ENCODE results near the gene RAB18. TPM values are rescaled to one million over a fixed set of nuclear protein-coding genes. Genes with fewer than 3 reads are reported as not detected.

Gene RAB18
- total and polyA plus RNA-seq, 2 of the 8 experiments (the other 6 are each of a cell fraction or from before 2014, with no cell fraction given), result 14.7 to 69.7 TPM

- ChIA-PET CTCF (ENCODE audit: partially characterized antibody) (no interaction called here), POLR2A (ENCODE audit: partially characterized antibody) (no interaction called here)
- H3K27ac ChIP-seq (ENCODE audit: low read depth, low read length), result no peak overlapping the region
- H2BK20ac ChIP-seq (ENCODE audit: low read length), result no peak overlapping the region
- H3K23me2 ChIP-seq (ENCODE audit: low read depth, low read length), result no peaks in the 10 kb centered on the region
- H3K4me2 ChIP-seq (ENCODE audit: insufficient read depth in 1 of 2, low read depth in 2 of 2, low read length in 2 of 2), result no peak overlapping the region
- H3K56ac ChIP-seq (replicated peaks; ENCODE audit: insufficient read length, low read depth, low read length), result no peak overlapping the region
- no peaks in the 10 kb centered on the region for H3K27me3 ChIP-seq (replicated peaks in 1 of 4; ENCODE audit: control insufficient read depth in 3 of 4, extremely low read depth in 1 of 4, insufficient read depth in 3 of 4, low read length in 3 of 4)
- no peaks in the 10 kb centered on the region for H3K4me1 ChIP-seq (replicated peaks in 1 of 4; ENCODE audit: control insufficient read depth in 3 of 4, insufficient read depth in 4 of 4, low read length in 3 of 4)
- no peaks in the 10 kb centered on the region for H3K9me3 ChIP-seq (ENCODE audit: insufficient read depth in 2 of 2, low read depth in 1 of 2, low read length in 1 of 2)
- H4K8ac ChIP-seq (ENCODE audit: extremely low read depth, insufficient read depth, low read length), result no peak overlapping the region
- no peak for DNase-seq (ENCODE audit: low read depth in 1 of 2, low spot score in 2 of 2)
- no peak overlapping the region for H2BK12ac ChIP-seq (ENCODE audit: low read depth, low read length)
- no peak overlapping the region for H3K18ac ChIP-seq (ENCODE audit: extremely low read depth, low read length)
- no peak overlapping the region for H3K23ac ChIP-seq (ENCODE audit: insufficient read length)
- H4K91ac ChIP-seq (replicated peaks; ENCODE audit: insufficient read length, low read length), result no peak overlapping the region
- peaks cover 0 to 48% of the 10 kb centered on the region in 2 experiments; a peak in 2 of 4 replicates for H3K79me2 ChIP-seq (ENCODE audit: control insufficient read depth in 1 of 2, insufficient read depth in 2 of 2, low read length in 2 of 2)
- H3K79me1 ChIP-seq (ENCODE audit: low read depth, low read length), result no peaks in the 10 kb centered on the region
- H4K5ac ChIP-seq (ENCODE audit: insufficient read length, low read depth, low read length), result no peak overlapping the region
- H3K4me3 ChIP-seq (ENCODE audit: extremely low read depth in 1 of 4, insufficient read depth in 2 of 4, low read depth in 3 of 4, low read length in 4 of 4), result no peak overlapping the region
- H2BK15ac ChIP-seq (ENCODE audit: low read length), result no peak overlapping the region
- H4K20me1 ChIP-seq (replicated peaks in 1 of 2; ENCODE audit: control insufficient read depth in 1 of 2, insufficient read depth in 2 of 2, low read length in 2 of 2), result no peaks in the 10 kb centered on the region
- 83 to 100% methylated on average over 1 to 2 of the region's 2 CpGs for WGBS, 2 experiments (ENCODE audit: extremely low coverage in 1 of 2, insufficient coverage in 1 of 2, insufficient read length in 1 of 2, insufficient replicate concordance in 2 of 2, low coverage in 1 of 2, low lambda C conversion rate in 2 of 2, missing lambda C conversion rate in 1 of 2)
- H2BK5ac ChIP-seq (ENCODE audit: low read depth, low read length), result no peak overlapping the region
- H3K9ac ChIP-seq (replicated peaks in 1 of 4; ENCODE audit: extremely low read depth in 1 of 4, low read depth in 3 of 4, low read length in 3 of 4), result no peak overlapping the region
- no peak for FAIRE-seq
- H2AK5ac ChIP-seq (ENCODE audit: low read depth, low read length), result no peak overlapping the region
- no peak overlapping the region for H3K4ac ChIP-seq (replicated peaks; ENCODE audit: insufficient read length, low read depth, low read length)
- H3K36me3 ChIP-seq (ENCODE audit: control insufficient read depth in 2 of 4, insufficient read depth in 4 of 4, low read length in 3 of 4), result peaks cover 0 to 4% (median 0%) of the 10 kb centered on the region in 4 experiments; a peak in 2 of 8 replicates
- H2BK120ac ChIP-seq (replicated peaks; ENCODE audit: low read depth, low read length), result no peak overlapping the region
- no peak overlapping the region for H3K14ac ChIP-seq (ENCODE audit: insufficient read length)
- H2AFZ ChIP-seq (ENCODE audit: low read length), result no peak overlapping the region
- no peak for TF ChIP-seq JUN (IDR thresholded peaks at IDR 0.05; ENCODE audit: low read depth, low read length)
- TF ChIP-seq MAX (IDR thresholded peaks at IDR 0.05), result no peak
- no peak for TF ChIP-seq ATF3 (IDR thresholded peaks at IDR 0.05; ENCODE audit: insufficient read depth, low read depth, low read length)
These were observed 14.2 kb downstream of the RAB18 start for GRCh38 chr10:27518261-27518660.
